ENCODE results near the gene PGGHG.

PGGHG gene

GRCh38 chr11:339963-340362, 51.0 kb downstream of the PGGHG start:
- peaks cover 3 to 17% (median 14%) of the 10 kb centered on the region in 5 donors for H3K4me1 ChIP-seq (ENCODE audit: control insufficient read depth in 5 of 5, insufficient read depth in 5 of 5, low read length in 5 of 5)
- H3K9ac ChIP-seq (ENCODE audit: low read length in 5 of 5) = no peak overlapping the region
- no peaks in the 10 kb centered on the region for H3K27me3 ChIP-seq (ENCODE audit: control insufficient read depth in 5 of 5, insufficient read depth in 4 of 5, low read length in 5 of 5)
- no peak overlapping the region for H3K4me3 ChIP-seq (ENCODE audit: low read depth in 1 of 5, low read length in 5 of 5)
- no peaks in the 10 kb centered on the region for H3K9me3 ChIP-seq (ENCODE audit: control insufficient read depth in 5 of 5, low read length in 5 of 5)
- no peaks in the 10 kb centered on the region for H3K36me3 ChIP-seq (ENCODE audit: control insufficient read depth in 5 of 5, insufficient read depth in 5 of 5, low read length in 5 of 5)
- no peak overlapping the region for H3K27ac ChIP-seq (ENCODE audit: low read depth, low read length)

DNA sequence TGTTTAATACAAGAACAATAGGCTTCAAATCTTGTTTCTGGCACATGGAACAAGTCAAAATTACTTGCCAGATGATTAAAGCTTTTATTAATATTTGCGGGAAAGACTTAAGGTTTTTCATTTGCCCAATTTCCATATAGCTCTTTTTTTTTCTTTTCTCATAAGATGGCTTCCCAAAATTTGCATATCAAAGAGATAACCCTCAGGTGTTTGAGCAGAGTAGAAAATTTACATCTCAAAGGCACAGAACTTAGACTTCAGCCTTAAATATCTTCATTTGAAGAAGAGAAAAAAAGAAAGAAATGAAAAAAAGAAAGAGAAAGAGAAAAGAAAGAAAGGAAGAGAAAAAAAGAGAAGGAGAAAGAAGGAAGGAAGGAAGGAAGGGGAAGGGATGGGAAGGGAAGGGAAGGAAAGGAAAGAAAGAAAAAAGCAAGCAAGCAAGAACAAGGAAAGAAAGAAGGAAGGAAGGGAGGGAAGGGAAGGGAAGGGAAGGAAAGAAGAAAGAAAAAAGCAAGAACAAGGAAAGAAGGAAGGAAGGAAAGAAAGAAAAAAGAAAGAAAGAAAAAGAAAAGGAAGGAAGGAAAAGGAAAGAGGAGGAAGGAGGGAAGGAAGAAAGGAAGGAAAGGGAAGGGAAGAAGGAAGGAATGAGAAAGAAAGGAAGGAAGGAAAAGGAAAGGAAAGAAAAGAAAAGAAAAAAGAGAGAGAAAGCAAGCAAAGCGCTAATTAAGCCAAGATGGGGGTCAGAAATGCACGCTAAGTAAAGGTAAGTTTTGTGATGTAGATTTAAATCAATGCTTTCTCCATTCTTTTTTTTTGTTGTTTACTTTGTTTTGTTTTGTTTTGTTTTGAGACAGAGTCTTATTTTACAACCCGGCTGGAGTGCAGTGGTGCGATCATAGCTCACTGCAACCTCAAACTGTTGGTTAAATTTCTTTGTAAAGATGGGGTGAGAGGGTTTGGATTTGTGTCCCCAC, 51.9 kb downstream of the PGGHG start:
- H3K9ac ChIP-seq (ENCODE audit: low read length in 5 of 5) = no peak overlapping the region
- no peak overlapping the region for H3K27ac ChIP-seq (ENCODE audit: low read depth, low read length)
- no peaks in the 10 kb centered on the region for H3K36me3 ChIP-seq (ENCODE audit: control insufficient read depth in 5 of 5, insufficient read depth in 5 of 5, low read length in 5 of 5)
- peaks cover 3 to 11% (median 9%) of the 10 kb centered on the region in 5 donors for H3K4me1 ChIP-seq (ENCODE audit: control insufficient read depth in 5 of 5, insufficient read depth in 5 of 5, low read length in 5 of 5)
- no peaks in the 10 kb centered on the region for H3K27me3 ChIP-seq (ENCODE audit: control insufficient read depth in 5 of 5, insufficient read depth in 4 of 5, low read length in 5 of 5)
- H3K4me3 ChIP-seq (ENCODE audit: low read depth in 1 of 5, low read length in 5 of 5) = no peak overlapping the region
- H3K9me3 ChIP-seq (ENCODE audit: control insufficient read depth in 5 of 5, low read length in 5 of 5) = no peaks in the 10 kb centered on the region

DNA sequence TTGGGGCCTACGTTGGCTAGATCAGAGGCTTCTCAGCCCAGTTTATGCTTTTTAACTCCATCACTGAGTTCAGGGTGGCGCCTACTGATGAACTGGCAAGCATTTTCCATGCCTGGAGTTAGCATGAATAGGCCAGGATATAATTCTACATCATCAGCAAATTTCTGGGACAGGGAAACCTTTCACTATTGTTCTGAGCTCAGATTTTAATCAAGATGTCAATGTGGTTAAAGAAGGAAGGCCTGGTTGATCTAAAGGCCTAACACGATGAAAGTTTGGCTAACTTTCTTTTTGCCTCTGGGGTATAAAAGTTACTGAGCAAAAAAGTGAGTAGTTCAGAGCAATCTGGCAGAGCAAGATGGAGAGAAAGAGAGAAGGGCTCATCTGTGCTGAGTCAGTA, 53.4 kb downstream of the PGGHG start:
- Histone ChIP-seq H3K9me3 (ENCODE audit: control insufficient read depth in 5 of 5, low read length in 5 of 5) (no peaks in the 10 kb centered on the region), H3K9ac (ENCODE audit: low read length in 5 of 5) (no peak overlapping the region), H3K27ac (ENCODE audit: low read depth, low read length) (no peak overlapping the region), H3K4me3 (ENCODE audit: low read depth in 1 of 5, low read length in 5 of 5) (no peak overlapping the region), H3K4me1 (ENCODE audit: control insufficient read depth in 5 of 5, insufficient read depth in 5 of 5, low read length in 5 of 5) (no peaks in the 10 kb centered on the region), H3K36me3 (ENCODE audit: control insufficient read depth in 5 of 5, insufficient read depth in 5 of 5, low read length in 5 of 5) (no peaks in the 10 kb centered on the region), H3K27me3 (ENCODE audit: control insufficient read depth in 5 of 5, insufficient read depth in 4 of 5, low read length in 5 of 5) (no peaks in the 10 kb centered on the region)

DNA sequence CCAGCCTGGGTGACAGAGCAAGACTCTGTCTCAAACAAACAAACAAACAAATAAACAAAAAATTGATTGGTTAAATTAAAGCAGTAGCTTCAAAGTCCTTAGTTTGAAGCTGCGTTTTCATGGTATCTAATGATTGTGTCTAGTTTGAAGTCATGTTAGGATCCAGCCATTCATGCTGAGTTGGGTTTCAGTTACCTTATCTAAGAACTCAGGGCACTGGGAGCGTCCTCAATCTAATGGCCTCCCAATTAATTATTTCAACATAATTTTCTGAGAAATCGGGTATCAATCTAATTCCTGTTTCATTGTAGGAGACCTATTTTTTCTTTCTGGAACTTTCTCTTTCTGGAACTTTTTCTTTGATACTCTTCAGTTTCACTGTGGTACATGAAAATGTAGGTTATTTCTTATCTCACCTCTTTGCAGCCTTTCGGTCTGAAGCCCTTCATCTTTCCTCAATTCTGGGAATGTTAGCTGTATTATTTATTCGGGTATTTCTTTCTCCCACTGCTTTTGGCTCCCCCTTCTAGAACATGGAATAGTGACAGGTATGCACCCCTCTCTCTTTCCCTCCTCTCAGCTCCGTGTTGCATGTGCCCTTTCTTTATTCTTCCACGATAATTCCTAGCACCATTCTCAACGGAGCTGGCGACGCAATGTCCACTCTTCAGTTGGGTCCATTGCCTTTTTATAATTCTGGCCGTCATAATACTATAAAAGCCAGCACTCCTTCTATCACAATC, 56.1 kb downstream of the PGGHG start:
- H3K4me3 ChIP-seq (ENCODE audit: low read depth in 1 of 5, low read length in 5 of 5) = no peak overlapping the region
- no peaks in the 10 kb centered on the region for H3K27me3 ChIP-seq (ENCODE audit: control insufficient read depth in 5 of 5, insufficient read depth in 4 of 5, low read length in 5 of 5)
- H3K9me3 ChIP-seq (ENCODE audit: control insufficient read depth in 5 of 5, low read length in 5 of 5) = no peaks in the 10 kb centered on the region
- H3K4me1 ChIP-seq (ENCODE audit: control insufficient read depth in 5 of 5, insufficient read depth in 5 of 5, low read length in 5 of 5) = no peaks in the 10 kb centered on the region
- no peak overlapping the region for H3K27ac ChIP-seq (ENCODE audit: low read depth, low read length)
- H3K9ac ChIP-seq (ENCODE audit: low read length in 5 of 5) = no peak overlapping the region
- H3K36me3 ChIP-seq (ENCODE audit: control insufficient read depth in 5 of 5, insufficient read depth in 5 of 5, low read length in 5 of 5) = no peaks in the 10 kb centered on the region

Data from subcutaneous abdominal adipose tissue (tissue), 5 donors.